ENCODE measurements around the gene KLHL12.

DNA sequence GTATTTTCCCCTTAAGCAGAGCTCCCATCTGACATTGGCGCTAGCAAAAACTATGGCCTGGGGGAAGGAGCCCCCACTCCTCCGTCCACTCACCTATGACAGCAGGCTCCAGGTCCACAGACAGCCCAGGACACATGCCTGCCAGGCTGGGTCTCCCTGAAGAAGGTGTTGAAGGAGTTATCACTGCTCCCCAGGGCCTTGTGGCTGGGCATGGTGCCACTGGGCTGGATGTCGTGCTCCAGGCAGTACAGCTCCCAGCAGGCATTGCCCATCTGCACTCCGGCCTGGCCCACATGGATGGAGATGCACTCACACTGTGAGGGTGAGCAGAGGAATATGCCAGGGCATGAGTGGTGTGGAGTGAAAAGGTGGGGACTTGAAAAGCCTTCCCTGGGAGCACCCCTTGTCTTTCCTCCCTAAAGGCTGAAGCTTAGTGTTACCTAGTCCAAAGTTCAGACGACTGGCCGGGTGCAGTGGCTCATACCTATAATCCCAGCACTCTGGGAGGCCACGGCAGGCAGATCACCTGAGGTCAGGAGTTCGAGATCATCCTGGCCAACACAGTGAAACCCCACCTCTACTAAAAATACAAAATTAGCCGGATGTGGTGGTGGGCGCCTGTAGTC is 68.1 kb downstream of the KLHL12 start:
- TF ChIP-seq CTCF (IDR thresholded peaks at IDR 0.05) (no peak), EZH2 (IDR thresholded peaks at IDR 0.05; ENCODE audit: borderline replicate concordance, insufficient read depth, low read depth, low read length, poor library complexity, severe bottlenecking) (no peak)

Measured in B cell (primary cell).